ES-I3 (cell line): ENCODE measurements around the gene BCAS3.
A peak's percentile ranks its signal among the peaks of the same experiment; 100 is the strongest.
"Not testable (repeated sequence)": the region's sequence is repeated elsewhere in the genome, so short reads cannot be mapped to it uniquely, and the experiment has no call there.

Source experiments
- H3K36me3 ChIP-seq: 2 replicates; pipeline ENCODE4 v1.6.1; 2013; ENCODE audit warnings: mild to moderate bottlenecking, low read length, control low read depth, moderate library complexity; ENCODE audit not compliant: insufficient read depth
- H3K4me1 ChIP-seq: 2 replicates; pipeline ENCODE4 v1.6.1; 2013; ENCODE audit warnings: mild to moderate bottlenecking, control low read depth, low read length; ENCODE audit not compliant: insufficient read depth
- H3K9ac ChIP-seq: 2 replicates; pipeline ENCODE4 v1.6.1; 2013; ENCODE audit warnings: low read depth, mild to moderate bottlenecking, low read length, moderate library complexity
- H3K9me3 ChIP-seq: 2 replicates; pipeline ENCODE4 v1.6.1; 2013; ENCODE audit warnings: mild to moderate bottlenecking, low read length, moderate library complexity; ENCODE audit not compliant: control insufficient read depth, insufficient read depth

The BCAS3 gene

GRCh38 chr17:60653569-60653968 lies 24.1 kb upstream of the BCAS3 start:
- no peaks in the 10 kb centered on the region; the same call in 1 of the 2 replicates for H3K4me1 ChIP-seq
- H3K9me3 ChIP-seq, result no peaks in the 10 kb centered on the region
- peaks cover 17% of the 10 kb centered on the region; the same call in 1 of the 2 replicates for H3K36me3 ChIP-seq
- no peak overlapping the region for H3K9ac ChIP-seq

- Histone ChIP-seq H3K36me3 (peaks cover 3% of the 10 kb centered on the region; the same call in 1 of the 2 replicates), H3K4me1 (no peaks in the 10 kb centered on the region; the same call in 1 of the 2 replicates), H3K9ac (no peak overlapping the region), H3K9me3 (no peaks in the 10 kb centered on the region)
Measured at GRCh38 chr17:60656499-60656898, 21.2 kb upstream of the BCAS3 start.

DNA sequence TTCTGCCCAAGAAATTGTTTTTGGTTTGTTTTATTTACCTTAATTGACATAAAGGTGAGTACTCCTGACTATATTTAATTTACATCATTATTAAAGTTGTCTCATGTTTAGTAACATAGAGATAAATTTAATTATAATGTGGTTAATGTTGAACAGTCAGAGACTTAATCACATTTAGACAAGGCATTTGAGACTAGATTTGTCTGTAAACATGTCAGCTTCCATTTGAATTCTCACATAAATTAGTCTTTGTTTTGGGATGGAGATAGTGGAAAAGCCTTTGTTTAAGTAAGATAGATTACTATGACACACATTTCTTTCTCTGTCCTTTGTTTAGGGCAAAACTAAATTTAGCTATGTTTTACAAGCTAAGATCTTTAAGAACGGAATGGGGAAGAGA lies 18.5 kb upstream of the BCAS3 start:
- peaks cover 8% of the 10 kb centered on the region; the same call in 1 of the 2 replicates for H3K36me3 ChIP-seq
- H3K9me3 ChIP-seq, result no peaks in the 10 kb centered on the region
- H3K9ac ChIP-seq, result no peak overlapping the region
- no peaks in the 10 kb centered on the region for H3K4me1 ChIP-seq

GRCh38 chr17:60661489-60661888 lies 16.2 kb upstream of the BCAS3 start:
- Histone ChIP-seq H3K9ac (no peak overlapping the region), H3K36me3 (peaks cover 15% of the 10 kb centered on the region), H3K4me1 (no peaks in the 10 kb centered on the region), H3K9me3 (no peaks in the 10 kb centered on the region)

- no peaks in the 10 kb centered on the region for H3K4me1 ChIP-seq
- no peaks in the 10 kb centered on the region for H3K9me3 ChIP-seq
- H3K36me3 ChIP-seq, result peaks cover 13% of the 10 kb centered on the region
- H3K9ac ChIP-seq, result no peak overlapping the region
Measured at GRCh38 chr17:60664022-60664421, 13.6 kb upstream of the BCAS3 start.

DNA sequence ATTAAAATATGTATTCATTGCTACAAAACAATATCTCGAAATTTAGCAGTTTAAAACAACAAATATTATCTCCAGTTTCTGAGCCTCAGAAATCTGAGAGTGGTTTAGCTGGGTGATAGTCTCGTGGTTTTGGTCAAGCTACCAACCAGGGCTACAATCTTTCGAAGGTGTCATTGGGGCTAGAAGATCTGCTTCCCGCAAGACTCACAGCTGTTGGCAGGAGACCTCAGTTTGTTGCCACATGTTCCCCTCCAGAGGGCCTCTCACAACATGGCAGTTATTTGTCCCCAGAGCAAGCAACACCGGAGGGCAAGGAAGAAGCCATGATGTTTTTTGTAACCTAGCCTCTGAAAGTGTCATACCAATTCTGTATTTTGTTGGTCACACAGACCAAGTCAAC lies 12.0 kb upstream of the BCAS3 start:
- peaks cover 13% of the 10 kb centered on the region for H3K36me3 ChIP-seq
- no peak overlapping the region for H3K9ac ChIP-seq
- H3K9me3 ChIP-seq, result no peaks in the 10 kb centered on the region
- no peaks in the 10 kb centered on the region for H3K4me1 ChIP-seq

DNA sequence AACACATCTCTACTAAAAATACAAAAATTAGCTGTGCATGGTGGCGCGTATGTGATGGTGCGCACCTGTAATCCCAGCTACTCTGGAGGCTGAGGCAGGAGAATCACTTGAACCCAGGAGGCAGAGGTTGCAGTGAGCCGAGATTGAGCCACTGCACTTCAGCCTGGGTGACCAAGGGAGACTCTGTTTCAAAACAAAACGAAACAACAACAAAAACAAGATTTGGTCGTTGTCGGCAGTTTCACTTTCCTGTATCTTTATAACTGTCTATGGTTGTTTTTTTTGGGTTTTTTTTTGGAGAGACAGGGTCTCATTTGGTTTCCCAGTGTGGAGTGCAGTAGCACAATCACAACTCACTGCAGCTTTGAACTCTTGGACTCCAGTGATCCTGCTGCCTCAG lies 8.9 kb upstream of the BCAS3 start:
- H3K9ac ChIP-seq, H3K36me3 ChIP-seq, H3K9me3 ChIP-seq, H3K4me1 ChIP-seq: not testable (repeated sequence)

DNA sequence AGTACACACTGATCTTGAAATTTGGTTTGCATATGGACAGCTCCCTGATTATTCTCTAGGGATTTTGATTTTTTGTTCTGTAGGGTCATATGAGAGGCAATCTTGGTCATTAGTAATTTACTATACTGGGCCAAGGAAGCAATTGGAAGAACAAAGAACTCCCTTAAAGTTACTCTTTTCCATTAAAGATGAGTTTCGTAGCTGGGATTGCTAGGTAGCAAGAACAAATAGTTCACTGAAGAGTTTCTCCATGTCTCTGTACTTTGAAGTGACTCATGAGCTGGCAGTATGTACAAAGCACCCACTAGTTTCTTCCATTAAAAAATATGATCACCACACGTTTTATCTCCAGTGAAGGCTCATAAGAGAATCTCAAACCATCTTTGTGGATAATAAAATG lies 6.2 kb upstream of the BCAS3 start:
- Histone ChIP-seq H3K9me3 (no peaks in the 10 kb centered on the region), H3K9ac (no peak overlapping the region), H3K4me1 (no peaks in the 10 kb centered on the region), H3K36me3 (no peaks in the 10 kb centered on the region)

DNA sequence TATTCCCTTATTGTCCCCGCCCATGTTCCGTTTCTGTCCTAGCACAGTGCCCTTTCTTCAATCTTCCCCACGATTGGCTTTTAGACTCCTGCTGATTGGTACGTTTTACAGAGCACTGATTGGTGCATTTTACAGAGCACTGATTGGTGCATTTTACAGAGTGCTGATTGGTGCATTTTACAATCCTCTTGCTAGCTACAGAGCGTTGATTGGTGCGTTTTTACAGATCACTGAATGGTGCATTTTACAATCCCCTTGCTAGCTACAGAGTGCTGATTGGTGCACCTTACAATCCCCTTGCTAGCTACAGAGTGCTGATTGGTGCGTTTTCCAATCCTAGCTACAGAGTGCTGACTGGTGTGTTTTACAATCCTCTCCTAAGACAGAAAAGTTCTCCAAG lies 3.0 kb upstream of the BCAS3 start:
- H3K9ac ChIP-seq, H3K36me3 ChIP-seq, H3K4me1 ChIP-seq, H3K9me3 ChIP-seq: not testable (repeated sequence)

DNA sequence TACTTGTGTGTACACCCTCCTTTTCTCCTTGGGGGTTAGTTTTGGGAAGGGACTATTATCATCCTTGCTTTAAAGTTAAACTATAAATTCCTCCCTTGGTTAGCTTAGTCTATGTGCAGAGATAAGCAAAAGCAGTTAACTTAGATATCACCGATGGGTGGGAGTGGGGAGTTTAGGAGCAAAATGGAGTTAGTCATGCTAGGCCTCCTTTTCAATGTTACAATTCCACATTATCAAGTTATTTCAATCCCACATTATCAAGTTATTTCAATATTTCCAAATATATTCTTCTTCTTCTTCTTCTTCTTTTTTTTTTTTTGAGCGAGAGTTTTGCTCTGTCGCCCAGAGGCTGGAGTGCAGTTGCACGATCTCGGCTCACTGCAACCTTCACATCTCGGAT lies 1.7 kb upstream of the BCAS3 start:
- H3K9me3 ChIP-seq, result no peaks in the 10 kb centered on the region
- H3K4me1 ChIP-seq, result no peaks in the 10 kb centered on the region
- no peak overlapping the region for H3K9ac ChIP-seq
- no peaks in the 10 kb centered on the region for H3K36me3 ChIP-seq

- no peaks in the 10 kb centered on the region for H3K4me1 ChIP-seq
- no peaks in the 10 kb centered on the region for H3K36me3 ChIP-seq
- H3K9ac ChIP-seq, result peak overlapping the region; percentile 54
- H3K9me3 ChIP-seq, result no peaks in the 10 kb centered on the region
Measured at GRCh38 chr17:60676758-60677307, 818 bp upstream of the BCAS3 start.

DNA sequence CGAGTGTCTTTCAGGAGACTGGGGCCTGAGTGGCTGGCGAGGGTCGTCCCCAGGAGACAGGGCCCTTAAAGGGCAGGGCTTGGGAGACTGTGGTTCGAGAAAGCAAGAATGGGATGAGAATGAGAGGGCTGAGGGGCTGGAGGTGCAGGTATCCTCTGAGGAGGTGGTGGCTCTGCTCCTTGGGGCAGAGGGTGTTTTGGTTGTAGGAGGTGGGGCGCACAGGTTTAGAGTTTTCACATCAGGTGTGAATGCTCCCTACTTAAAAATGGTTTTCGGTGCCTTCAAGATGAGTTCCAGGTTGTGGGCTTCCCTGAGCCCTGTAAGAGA lies 430 bp downstream of the BCAS3 start:
- Histone ChIP-seq H3K4me1 (no peaks in the 10 kb centered on the region), H3K9me3 (no peaks in the 10 kb centered on the region), H3K36me3 (no peaks in the 10 kb centered on the region), H3K9ac (peak overlapping the region; percentile 54)

DNA sequence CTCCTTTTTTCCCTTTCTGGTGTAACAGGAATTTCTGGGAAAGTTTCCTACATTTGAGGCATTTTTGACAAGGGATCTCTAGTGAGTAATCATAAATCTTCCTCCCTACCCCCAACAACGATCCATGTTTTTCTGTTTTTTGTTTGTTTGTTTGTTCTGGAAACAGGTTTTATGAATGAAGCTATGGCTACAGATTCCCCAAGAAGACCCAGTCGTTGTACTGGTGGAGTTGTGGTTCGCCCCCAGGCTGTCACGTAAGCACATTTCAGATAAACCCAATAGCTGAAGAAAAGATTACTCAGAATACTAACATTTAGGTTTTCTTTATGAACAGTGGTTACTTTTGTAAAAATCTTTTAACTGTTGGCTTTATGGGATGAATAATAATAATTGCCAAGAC lies 1.6 kb downstream of the BCAS3 start:
- Histone ChIP-seq H3K36me3 (no peaks in the 10 kb centered on the region), H3K9ac (no peak overlapping the region), H3K4me1 (no peaks in the 10 kb centered on the region), H3K9me3 (no peaks in the 10 kb centered on the region)

DNA sequence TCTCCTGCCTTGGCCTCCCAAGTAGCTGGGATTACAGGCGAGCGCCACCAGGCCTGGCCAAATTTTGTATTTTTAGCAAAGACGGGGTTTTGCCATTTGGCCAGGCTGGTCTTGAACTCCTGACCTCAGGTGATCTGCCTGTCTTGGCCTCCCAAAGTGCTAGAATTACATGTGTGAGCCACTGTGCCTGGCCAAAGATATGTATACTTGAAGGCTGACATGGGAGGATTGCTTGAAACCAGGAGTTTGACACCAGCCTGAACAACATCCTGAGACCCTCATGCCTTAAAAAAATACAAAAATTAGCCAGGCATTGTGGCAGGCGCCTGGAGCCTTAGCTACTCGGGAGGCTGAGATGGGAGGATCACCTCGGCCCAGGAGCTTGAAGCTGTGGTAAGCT lies 3.1 kb downstream of the BCAS3 start:
- no peak overlapping the region for H3K9ac ChIP-seq
- no peaks in the 10 kb centered on the region for H3K36me3 ChIP-seq
- no peaks in the 10 kb centered on the region for H3K9me3 ChIP-seq
- no peaks in the 10 kb centered on the region for H3K4me1 ChIP-seq

DNA sequence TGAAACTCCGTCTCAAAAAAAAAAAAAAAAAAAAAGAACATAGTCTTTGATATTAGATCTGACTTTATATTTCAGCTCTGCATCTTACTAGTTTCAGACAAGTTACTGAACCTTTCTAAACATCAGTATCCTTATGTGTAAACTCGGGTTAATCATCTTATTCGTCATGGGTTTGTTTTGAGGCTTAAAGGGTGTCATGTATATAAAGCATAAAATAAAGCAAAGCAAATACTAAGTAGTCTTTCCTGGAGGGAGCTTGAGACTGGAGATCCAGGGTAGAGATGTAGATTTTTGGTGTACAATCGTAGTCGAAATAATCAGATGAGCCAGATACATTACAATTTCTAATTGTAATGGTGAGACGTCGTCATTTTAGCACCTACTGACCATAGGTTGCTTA lies 7.8 kb downstream of the BCAS3 start:
- Histone ChIP-seq H3K4me1 (no peaks in the 10 kb centered on the region), H3K9me3 (no peaks in the 10 kb centered on the region), H3K9ac (no peak overlapping the region), H3K36me3 (no peaks in the 10 kb centered on the region)

GRCh38 chr17:60695960-60696359 lies 18.3 kb downstream of the BCAS3 start:
- Histone ChIP-seq H3K9me3 (no peaks in the 10 kb centered on the region), H3K36me3 (no peaks in the 10 kb centered on the region), H3K9ac (no peak overlapping the region), H3K4me1 (no peaks in the 10 kb centered on the region)
